NCI-H2081 treated with DMSO at 0.1 percent for 48 hours (cell line): Measurements from ENCODE around the gene CEPT1.

ENCODE experiments used
- DNase-seq: peaks from one replicate; lab custom pipeline; 2025; lab: John Stamatoyannopoulos, UW

CEPT1 gene

DNA sequence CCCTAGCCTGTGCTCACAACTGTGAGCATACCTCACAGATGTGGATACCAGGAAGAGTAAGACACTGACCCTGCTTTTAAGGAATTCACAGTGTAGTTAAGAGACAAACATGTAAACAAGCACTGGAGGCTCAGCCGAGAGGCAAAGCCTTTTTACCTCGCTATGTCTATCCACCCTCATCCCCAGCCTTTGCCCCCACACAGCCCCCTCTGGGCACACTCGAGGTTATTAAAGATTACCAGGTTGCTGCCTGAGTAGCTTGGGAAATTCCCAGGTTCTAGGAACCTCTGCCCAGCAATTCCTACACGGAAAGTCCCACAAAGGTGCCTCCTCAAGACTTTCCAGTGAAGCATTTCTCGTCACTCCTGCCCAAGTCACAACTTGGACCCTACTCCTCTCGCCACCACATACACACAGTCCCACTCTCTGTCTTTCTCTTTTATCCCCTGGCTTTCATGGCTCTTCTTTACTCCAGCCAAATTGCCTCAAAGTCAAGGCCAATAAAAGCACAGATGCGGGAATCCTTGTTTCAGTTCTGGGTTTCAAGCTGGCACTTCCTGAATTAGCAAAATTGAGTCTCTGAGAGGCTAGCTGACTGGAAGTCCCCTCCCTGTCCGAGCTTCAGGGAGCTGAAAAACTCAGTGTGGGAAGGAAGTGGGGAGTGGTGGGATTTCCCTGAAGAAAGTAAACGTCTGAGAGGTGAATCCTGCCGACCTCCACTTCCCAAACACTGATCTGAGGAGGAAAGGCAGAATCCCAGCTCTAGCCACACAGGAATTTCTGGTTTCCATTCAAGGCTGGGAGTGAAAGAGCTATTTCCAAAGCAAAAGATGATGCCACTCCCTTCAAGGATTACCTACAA is 52.9 kb downstream of the CEPT1 start:
- no peak for DNase-seq

DNA sequence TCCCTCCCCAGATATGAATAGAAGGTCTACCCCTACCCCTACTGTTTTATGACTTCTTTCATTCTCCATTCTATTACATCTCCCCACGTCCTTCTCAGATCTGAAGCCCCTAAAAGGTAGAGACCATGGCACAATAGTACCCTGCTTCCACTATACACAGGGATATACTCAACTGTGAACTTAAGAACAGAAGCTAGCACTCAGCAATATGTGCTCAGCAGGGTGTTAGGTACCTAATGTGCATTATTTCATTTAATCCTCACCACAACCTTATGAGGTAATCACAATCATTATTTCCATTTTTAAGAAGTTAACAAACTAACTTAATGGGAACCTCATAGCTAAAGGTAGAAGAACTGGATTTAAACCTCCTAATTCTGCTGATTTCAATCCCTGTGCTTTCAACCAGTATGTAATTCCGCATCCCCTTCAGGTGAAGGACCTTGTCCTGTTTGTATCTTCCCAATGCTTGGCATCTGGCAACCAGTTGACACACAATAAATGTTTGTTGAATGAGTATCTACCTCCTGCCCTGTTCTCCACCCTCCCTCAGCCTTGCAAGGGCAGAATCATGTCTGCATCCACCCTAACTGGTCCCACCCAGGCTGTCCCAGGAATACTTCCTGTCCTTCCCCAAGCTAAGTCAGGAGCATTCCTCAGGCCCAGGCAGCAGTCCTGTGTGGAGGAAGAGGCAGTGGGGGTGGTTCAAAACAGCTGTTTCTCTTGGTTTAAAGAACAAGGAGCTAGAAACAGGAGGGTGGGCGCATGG is 53.9 kb downstream of the CEPT1 start:
- no peak for DNase-seq

- no peak for DNase-seq
Measured at GRCh38 chr1:111195002-111195684, 55.1 kb downstream of the CEPT1 start.

GRCh38 chr1:111196213-111196612 is 56.2 kb downstream of the CEPT1 start:
- no peak for DNase-seq

DNA sequence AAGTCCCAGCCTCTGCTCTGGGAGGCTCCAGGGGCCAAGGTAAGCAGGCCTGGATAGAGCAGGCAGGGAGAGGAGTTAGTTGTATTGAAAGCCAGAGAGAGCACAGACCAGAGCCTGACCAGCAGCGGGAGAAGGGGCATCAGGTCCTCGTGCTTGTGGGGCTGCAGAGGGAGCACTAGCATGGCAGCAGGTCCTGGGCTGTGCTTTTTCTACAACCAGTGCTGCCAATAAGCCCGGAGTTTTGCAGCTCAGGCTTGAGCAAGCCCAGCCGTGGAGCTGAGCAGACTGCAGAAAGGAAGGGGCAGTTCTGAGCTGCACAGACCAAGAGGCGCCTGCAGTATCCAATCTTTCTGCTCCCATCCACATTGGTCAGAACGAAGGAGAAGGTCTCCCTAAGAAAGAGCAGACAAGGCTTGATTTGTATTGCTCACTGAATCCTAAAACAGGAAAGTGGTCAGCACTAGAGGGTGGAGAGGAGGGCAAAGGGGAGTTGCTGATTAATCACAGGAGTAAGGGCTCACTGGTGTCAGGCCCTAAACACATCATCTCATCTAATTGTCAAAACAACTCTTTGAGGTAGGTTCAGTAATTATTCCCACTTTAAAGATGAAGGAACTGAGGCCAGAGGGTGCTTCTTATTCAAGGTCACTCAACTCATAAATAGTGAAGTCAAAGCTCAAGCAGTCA is 57.7 kb downstream of the CEPT1 start:
- DNase-seq = no peak

GRCh38 chr1:111198836-111199235 is 58.8 kb downstream of the CEPT1 start:
- no peak for DNase-seq

GRCh38 chr1:111199329-111199728 is 59.3 kb downstream of the CEPT1 start:
- no peak for DNase-seq

GRCh38 chr1:111199881-111200801 is 60.1 kb downstream of the CEPT1 start, which contains the start of gene DENND2D:
TSS of gene DENND2D (minus strand) at chr1:111200646. CDS start at chr1:111200459, 187 bp downstream.
- DNase-seq = no peak

- no peak for DNase-seq
Measured at GRCh38 chr1:111200802-111201161, 60.8 kb downstream of the CEPT1 start.

GRCh38 chr1:111201275-111202090 is 61.5 kb downstream of the CEPT1 start:
- DNase-seq = no peak

- no peak for DNase-seq
Measured at GRCh38 chr1:111202366-111202706, 62.3 kb downstream of the CEPT1 start.

DNA sequence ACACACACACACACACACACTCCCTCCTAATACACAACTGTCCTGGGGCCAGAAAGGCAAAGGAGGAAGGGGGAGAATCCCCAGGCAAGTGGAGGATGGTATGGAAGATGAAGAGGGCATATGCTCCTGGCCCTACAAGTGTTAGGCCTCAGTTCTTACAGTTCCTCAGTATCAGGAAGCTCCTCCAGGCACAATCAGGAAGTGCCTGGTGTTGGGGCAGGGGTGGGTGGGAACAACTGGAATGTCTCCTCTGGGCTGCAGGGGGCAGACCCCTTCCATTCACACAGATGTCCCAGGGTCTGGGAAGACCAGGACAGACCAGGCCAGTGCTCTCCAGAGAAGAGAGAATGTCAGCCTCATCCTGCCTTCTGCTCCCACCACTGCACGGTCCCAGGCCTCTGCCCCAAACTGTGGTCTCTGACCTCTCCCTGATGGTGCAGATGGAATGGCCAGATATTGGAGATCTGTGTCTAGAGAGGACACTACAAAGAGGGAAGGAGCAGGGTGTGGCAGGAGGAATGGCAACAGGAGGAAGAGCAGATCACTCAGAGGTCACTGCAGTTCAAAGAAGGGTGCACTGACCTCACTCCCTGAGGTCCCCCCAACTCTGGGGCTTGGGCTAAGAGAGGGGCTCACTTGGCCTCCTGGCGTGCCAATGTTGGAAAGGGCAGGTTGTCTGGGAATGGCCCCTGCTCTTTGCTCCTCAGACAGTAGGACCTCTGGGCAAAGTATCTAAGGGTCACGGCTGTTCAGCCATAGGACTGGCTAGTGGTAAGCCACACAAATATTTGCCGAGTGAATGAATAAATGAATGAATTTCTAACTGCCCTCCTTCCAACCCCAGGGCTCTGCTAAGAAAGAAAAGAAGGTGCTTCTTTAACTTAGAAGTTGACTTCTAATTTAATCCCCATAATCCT is 62.9 kb downstream of the CEPT1 start:
- DNase-seq = no peak

DNA sequence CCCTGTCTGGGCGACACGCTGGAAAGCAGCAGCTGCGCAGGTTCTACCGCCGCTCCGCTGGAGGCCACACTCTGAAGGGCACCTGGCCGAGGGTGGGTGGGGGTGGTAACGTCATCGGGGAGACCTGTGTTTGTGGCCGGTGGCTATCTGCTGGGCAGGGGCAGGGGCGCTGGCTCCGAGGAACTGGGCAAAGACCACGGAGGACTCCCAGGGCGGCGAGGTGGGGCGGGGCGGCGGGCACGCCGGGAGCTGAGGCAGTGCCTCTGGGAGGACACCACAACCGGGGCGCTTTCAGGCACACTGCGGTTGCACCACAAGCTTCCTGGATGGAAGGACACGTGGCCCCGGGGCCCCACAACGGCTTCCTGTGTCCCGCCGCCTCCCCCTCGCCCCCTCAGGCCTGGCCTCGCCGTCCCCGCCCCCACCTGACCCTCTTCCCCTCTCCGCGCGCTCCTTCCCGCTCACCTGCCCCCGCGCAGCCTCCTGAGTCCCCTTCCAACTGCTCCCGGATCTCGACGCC is 63.7 kb downstream of the CEPT1 start:
- DNase-seq = no peak

GRCh38 chr1:111204201-111204982 is 64.4 kb downstream of the CEPT1 start:
- no peak for DNase-seq

DNA sequence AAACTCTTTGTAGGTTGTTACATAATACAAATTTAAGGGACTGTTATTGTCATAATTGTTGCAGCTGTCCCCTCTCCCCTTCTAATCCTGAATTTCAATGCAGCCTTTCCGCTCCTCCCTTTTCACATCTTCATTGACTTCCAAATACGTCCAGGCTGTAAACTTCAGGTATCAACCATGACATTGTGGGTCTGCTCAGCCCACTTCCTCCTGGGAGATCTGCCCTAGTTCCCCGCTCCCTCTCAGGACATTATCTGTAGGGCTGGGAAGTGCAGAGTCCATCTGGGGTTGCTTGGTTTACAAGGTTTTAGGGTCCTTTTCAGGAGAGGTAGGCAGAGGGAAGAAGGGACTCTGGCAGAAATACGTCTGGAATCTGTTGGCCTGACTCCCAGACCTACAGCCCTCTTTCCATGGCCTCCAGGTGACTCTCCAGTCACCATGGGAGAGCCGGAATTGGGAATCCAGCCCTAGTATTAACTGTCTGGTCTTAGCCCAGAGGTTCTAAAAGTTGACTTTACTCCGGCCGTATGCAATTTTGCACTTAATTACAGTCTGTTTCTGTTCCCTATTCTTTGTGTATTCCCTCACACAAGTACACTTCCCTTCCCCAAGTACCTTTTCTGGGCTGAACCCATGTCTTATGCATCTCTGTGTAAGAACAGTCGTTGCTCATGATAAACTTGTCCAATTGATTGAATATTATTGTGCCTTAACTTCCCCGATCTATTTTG is 65.1 kb downstream of the CEPT1 start:
- no peak for DNase-seq

- no peak for DNase-seq
Measured at GRCh38 chr1:111205714-111206050, 65.7 kb downstream of the CEPT1 start.

DNA sequence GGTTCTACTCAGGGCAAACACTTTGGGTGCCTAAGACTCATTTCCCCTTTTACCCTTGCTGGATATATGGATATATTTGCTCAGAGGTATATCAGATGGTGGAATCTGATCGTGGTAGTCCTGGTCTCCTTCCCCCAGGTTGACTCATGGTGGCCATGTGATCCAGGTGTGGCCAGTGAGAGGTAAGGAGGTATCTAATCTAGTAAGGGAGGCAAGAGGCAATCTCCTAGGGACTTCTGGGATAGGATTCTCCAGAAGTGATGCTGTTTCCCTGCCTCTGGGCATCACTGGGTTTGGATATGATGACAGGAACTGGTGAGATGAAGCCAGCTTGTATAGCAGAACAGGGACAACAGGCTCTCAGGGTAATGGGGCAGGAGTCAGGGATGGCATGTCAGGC is 68.9 kb downstream of the CEPT1 start:
- no peak for DNase-seq

DNA sequence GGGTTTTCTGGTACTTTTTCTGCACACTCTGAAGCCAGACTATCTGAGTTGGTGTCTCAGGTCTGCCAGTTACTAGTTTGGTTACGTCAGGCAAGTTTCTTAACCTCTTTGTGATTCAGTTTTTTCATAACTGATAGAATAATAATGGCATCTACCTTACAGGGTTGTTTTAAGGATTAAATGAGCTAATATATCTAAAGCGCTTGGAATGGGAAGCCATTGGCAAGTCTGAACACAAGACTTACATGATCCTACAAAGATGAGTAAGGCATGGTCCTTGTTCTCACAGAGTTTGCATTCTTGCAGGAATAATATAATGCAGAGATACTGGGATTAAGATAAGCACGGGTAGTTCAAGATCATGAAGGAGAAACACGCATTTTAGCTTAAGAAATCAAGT is 69.6 kb downstream of the CEPT1 start:
- DNase-seq = no peak
